ENCODE results near the gene APC2. TPM values are rescaled to one million over a fixed set of nuclear protein-coding genes. Genes with fewer than 3 reads are reported as not detected.

The APC2 gene
- total and polyA plus RNA-seq, 2 donors (not counting 1 experiment from before 2014, with no cell fraction given), result 0.12 to 0.16 TPM

DNA sequence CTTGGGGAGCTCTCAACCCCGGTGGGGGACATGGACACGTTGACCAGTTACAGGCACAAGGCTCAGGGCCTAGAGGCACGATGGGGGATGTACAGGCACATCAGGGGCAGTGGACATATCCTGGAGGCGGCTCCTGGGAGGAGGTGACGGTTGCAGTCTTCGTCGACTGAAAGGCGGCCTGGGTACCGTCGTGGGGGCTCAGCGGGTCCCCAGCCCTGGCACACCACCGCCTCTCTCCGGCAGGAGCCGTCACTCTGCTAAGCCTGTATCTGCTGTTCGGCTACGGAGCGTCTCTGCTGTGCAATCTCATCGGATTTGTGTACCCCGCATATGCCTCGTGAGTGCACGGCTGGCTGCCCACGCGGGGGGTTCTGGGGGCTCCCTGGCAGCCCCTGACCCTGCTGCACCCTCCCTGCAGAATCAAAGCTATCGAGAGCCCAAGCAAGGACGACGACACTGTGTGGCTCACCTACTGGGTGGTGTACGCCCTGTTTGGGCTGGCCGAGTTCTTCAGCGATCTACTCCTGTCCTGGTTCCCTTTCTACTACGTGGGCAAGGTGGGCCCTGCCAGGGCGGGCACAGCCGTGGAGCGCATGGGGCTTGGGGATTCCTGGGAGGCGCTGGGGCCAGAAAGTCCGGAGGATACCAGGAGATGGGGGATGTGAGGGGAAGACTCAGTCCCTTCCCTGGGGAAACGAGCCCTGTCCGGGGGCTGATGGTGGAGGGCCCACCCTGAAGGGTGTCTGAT, 45.3 kb downstream of the APC2 start:
- ATAC-seq (ENCODE audit: low read depth), result no peak
- WGBS (ENCODE audit: insufficient coverage), result 87% methylated on average over 37 of the region's 37 CpGs
- Histone ChIP-seq H3K36me3 (replicated peaks in 1 of 2; ENCODE audit: control extremely low read depth in 1 of 2, control insufficient read depth in 1 of 2, extremely low read depth in 1 of 2, insufficient read depth in 2 of 2, low read length in 1 of 2) (no peaks in the 10 kb centered on the region), H3K9ac (ENCODE audit: low read length) (no peak overlapping the region), H3K9me3 (ENCODE audit: control extremely low read depth in 1 of 3, control insufficient read depth in 2 of 3, insufficient read depth in 1 of 3, low read length in 2 of 3) (peaks cover 0 to 4% (median 0%) of the 10 kb centered on the region in 3 donors), H3K79me2 (ENCODE audit: control insufficient read depth, insufficient read depth, low read length) (no peaks in the 10 kb centered on the region), H3K27me3 (replicated peaks in 1 of 4; ENCODE audit: control extremely low read depth in 1 of 4, control insufficient read depth in 3 of 4, insufficient read depth in 4 of 4, low read length in 3 of 4) (peaks cover 0 to 13% (median 2%) of the 10 kb centered on the region in 4 experiments), H3K4me2 (replicated peaks; ENCODE audit: low read depth, low read length, poor library complexity, severe bottlenecking) (no peak overlapping the region), H4K20me1 (ENCODE audit: control insufficient read depth, insufficient read depth, low read length, poor library complexity, severe bottlenecking) (no peaks in the 10 kb centered on the region), H2AFZ (ENCODE audit: insufficient read depth, low read depth, low read length, poor library complexity, severe bottlenecking) (no peak overlapping the region), H3K27ac (ENCODE audit: low read length in 2 of 2) (no peak overlapping the region), H3K4me1 (ENCODE audit: control insufficient read depth in 2 of 2, insufficient read depth in 2 of 2, low read length in 2 of 2) (peaks cover 4 to 8% of the 10 kb centered on the region in 2 donors), H3K4me3 (ENCODE audit: control extremely low read depth in 1 of 5, extremely low read depth in 1 of 5, insufficient read depth in 1 of 5, low read depth in 2 of 5, low read length in 4 of 5) (no peak overlapping the region)
- ChIA-PET POLR2A (no interaction called here), CTCF (no interaction called here)
- TF ChIP-seq, protein P1, sequence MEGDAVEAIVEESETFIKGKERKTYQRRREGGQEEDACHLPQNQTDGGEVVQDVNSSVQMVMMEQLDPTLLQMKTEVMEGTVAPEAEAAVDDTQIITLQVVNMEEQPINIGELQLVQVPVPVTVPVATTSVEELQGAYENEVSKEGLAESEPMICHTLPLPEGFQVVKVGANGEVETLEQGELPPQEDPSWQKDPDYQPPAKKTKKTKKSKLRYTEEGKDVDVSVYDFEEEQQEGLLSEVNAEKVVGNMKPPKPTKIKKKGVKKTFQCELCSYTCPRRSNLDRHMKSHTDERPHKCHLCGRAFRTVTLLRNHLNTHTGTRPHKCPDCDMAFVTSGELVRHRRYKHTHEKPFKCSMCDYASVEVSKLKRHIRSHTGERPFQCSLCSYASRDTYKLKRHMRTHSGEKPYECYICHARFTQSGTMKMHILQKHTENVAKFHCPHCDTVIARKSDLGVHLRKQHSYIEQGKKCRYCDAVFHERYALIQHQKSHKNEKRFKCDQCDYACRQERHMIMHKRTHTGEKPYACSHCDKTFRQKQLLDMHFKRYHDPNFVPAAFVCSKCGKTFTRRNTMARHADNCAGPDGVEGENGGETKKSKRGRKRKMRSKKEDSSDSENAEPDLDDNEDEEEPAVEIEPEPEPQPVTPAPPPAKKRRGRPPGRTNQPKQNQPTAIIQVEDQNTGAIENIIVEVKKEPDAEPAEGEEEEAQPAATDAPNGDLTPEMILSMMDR (IDR thresholded peaks at IDR 0.05), result no peak
- no peak for TF ChIP-seq EZH2 (IDR thresholded peaks at IDR 0.05; ENCODE audit: borderline replicate concordance, insufficient read depth, low read depth, low read length, poor library complexity, severe bottlenecking)
- no peak for DNase-seq
- Mint-ChIP-seq H3K4me1 (peaks cover 10% of the 10 kb centered on the region), H3K27me3 (peaks cover 4% of the 10 kb centered on the region), H3K4me3 (no peak overlapping the region), H3K9me3 (ENCODE audit: insufficient read depth) (no peaks in the 10 kb centered on the region), H3K27ac (no peak overlapping the region)
- intact Hi-C loops (cut with micrococcal nuclease), result no loop called here
